ENCODE measurements around the gene FAM234B. TPM values are rescaled to one million over a fixed set of nuclear protein-coding genes. Genes with fewer than 3 reads are reported as not detected.

FAM234B gene
- total and polyA plus RNA-seq, 4 donors, result 17.2 to 43.7 (median 36.7) TPM

- no peak for DNase-seq (ENCODE audit: low read depth in 4 of 6, low spot score in 6 of 6)
- no peaks in the 10 kb centered on the region for H3K36me3 ChIP-seq (ENCODE audit: control insufficient read depth, insufficient read depth, low read length)
- peaks cover 5% of the 10 kb centered on the region for H3K4me1 ChIP-seq (ENCODE audit: control insufficient read depth, insufficient read depth, low read length)
- no peaks in the 10 kb centered on the region for H3K9me3 ChIP-seq (ENCODE audit: control insufficient read depth, insufficient read depth, low read length)
- no peaks in the 10 kb centered on the region for H3K27me3 ChIP-seq (ENCODE audit: control insufficient read depth, insufficient read depth, low read length)
- no peak overlapping the region for H3K27ac ChIP-seq (ENCODE audit: low read depth, low read length)
- WGBS (ENCODE audit: insufficient coverage), result no CpG with 5 or more reads among the region's 3 CpGs
- H3K4me3 ChIP-seq (ENCODE audit: low read depth, low read length), result no peak overlapping the region
Observed at GRCh38 chr12:13094367-13094766, 50.2 kb downstream of the FAM234B start.

GRCh38 chr12:13095266-13095995 is 51.2 kb downstream of the FAM234B start:
- peak in 2 of 6 donors; percentile 35 to 38 for DNase-seq (ENCODE audit: low read depth in 4 of 6, low spot score in 6 of 6)

DNA sequence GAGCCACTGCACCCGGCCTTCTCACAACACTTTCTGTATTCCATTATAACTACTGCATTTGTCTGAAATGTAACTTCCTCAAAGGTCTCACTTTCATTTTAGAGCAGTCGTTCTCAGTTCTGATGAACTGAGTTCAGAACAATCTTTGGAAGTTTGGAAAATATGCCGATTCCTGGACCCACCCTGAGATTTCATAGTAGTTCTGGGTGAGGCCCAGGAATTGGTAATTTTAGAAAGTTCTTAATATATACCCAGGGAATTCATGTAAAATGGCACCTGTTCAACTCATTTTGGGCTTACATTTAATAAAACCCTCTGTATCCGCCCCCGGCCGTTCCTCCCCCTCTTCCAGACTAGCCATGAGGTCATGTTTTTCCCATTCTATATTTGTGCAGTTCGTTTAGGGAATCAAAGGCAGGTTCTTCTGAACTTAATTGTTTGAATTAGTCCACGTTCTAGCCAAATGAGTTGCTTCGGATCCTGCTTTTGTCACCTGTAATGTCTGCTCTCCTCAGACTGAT is 53.4 kb downstream of the FAM234B start:
- Histone ChIP-seq H3K9me3 (ENCODE audit: control insufficient read depth, insufficient read depth, low read length) (no peaks in the 10 kb centered on the region), H3K27ac (ENCODE audit: low read depth, low read length) (peak overlapping the region; percentile 54), H3K27me3 (ENCODE audit: control insufficient read depth, insufficient read depth, low read length) (no peaks in the 10 kb centered on the region), H3K4me3 (ENCODE audit: low read depth, low read length) (no peak overlapping the region), H3K4me1 (ENCODE audit: control insufficient read depth, insufficient read depth, low read length) (peaks cover 23% of the 10 kb centered on the region), H3K36me3 (ENCODE audit: control insufficient read depth, insufficient read depth, low read length) (no peaks in the 10 kb centered on the region)
- DNase-seq (ENCODE audit: low read depth in 4 of 6, low spot score in 6 of 6), result no peak
- 44% methylated on average over 2 of the region's 9 CpGs for WGBS (ENCODE audit: insufficient coverage)

More at GRCh38 chr12:13095266-13095995, 51.2 kb downstream of the FAM234B start:
- no peaks in the 10 kb centered on the region for H3K9me3 ChIP-seq (ENCODE audit: control insufficient read depth, insufficient read depth, low read length)
- no peaks in the 10 kb centered on the region for H3K36me3 ChIP-seq (ENCODE audit: control insufficient read depth, insufficient read depth, low read length)
- no peaks in the 10 kb centered on the region for H3K27me3 ChIP-seq (ENCODE audit: control insufficient read depth, insufficient read depth, low read length)
- no peak overlapping the region for H3K4me3 ChIP-seq (ENCODE audit: low read depth, low read length)
- no peak overlapping the region for H3K27ac ChIP-seq (ENCODE audit: low read depth, low read length)
- WGBS (ENCODE audit: insufficient coverage), result 56% methylated on average over 1 of the region's 8 CpGs
- H3K4me1 ChIP-seq (ENCODE audit: control insufficient read depth, insufficient read depth, low read length), result peaks cover 12% of the 10 kb centered on the region

DNA sequence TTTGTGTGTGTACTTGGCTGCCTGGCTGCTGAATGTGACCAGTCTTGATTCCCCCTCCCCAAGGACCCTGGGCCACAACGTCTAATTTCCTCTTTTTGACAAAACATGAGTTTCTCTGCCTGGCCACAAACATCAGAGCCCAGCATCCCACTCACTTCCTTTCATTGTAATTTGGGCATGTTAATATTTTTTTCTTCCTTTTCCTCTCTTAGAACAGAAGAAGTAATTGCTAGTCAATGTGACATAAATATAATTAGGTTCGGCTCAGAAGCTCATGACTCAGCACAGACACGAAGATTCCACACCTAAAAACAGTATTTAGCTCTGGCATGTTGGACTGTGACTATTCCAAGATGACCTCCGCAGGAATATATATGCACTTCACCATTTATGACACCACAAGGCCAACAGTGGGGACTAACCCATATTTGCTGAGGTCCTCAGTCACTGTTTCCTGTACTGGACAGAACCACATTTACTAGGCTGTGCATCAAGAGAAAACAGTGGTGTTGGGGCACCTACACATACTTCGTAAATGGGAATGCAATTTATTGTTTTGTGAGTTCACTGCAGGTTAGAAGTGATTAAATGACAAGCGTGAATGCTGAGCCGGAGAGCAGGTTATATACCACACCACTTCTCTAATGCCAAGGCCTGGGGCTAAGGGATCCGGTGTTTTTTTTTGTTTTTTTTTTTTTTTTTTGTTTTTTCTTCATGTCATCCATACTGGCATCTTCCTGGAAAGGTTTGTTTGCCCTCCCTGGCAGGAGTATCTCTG is 55.1 kb downstream of the FAM234B start:
- DNase-seq (ENCODE audit: low read depth in 4 of 6, low spot score in 6 of 6), result no peak
- H3K36me3 ChIP-seq (ENCODE audit: control insufficient read depth, insufficient read depth, low read length), result no peaks in the 10 kb centered on the region
- peaks cover 22% of the 10 kb centered on the region for H3K4me1 ChIP-seq (ENCODE audit: control insufficient read depth, insufficient read depth, low read length)
- H3K27ac ChIP-seq (ENCODE audit: low read depth, low read length), result peak overlapping the region; percentile 54
- no peaks in the 10 kb centered on the region for H3K27me3 ChIP-seq (ENCODE audit: control insufficient read depth, insufficient read depth, low read length)
- H3K9me3 ChIP-seq (ENCODE audit: control insufficient read depth, insufficient read depth, low read length), result no peaks in the 10 kb centered on the region
- no peak overlapping the region for H3K4me3 ChIP-seq (ENCODE audit: low read depth, low read length)
- WGBS (ENCODE audit: insufficient coverage), result 83% methylated on average over 1 of the region's 8 CpGs

DNA sequence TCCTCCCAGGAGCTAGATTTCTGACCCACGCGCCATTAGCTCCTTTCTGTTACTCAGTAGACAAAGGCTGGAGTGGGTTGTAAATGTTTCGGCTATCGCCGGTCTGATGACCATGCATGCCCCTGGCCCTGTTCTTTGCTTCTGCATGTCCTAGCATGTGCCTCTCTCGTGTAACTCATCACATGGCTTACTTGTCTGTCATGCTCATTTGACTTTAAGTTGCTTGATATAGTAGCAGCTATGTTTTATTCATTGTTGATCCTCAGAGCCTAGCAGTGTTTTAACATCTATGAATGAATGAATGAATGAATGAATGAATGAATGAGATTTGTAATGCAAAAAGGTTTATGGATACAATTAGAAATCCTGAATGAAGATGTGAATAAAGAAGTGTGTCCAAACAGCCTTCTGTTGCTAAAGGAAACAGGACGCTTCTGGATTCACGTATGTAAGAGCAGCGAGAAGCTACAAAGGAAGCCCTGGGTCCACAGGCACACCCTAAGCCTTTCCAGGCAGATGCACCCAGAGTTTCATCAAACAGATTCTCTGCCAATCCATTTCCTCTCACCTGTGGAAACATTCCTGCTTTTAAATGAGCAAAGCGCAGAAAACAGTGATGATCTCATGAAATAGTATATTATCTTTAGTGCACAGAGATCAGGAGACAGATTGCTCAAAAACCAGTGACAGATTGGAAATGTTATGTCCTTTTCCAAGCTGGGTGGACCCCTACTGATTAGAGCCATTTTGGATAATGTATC is 55.8 kb downstream of the FAM234B start:
- peak in 2 of 6 donors; percentile 32 to 51 for DNase-seq (ENCODE audit: low read depth in 4 of 6, low spot score in 6 of 6)
- Histone ChIP-seq H3K9me3 (ENCODE audit: control insufficient read depth, insufficient read depth, low read length) (no peaks in the 10 kb centered on the region), H3K4me1 (ENCODE audit: control insufficient read depth, insufficient read depth, low read length) (peaks cover 22% of the 10 kb centered on the region), H3K27ac (ENCODE audit: low read depth, low read length) (peak overlapping the region; percentile 91), H3K4me3 (ENCODE audit: low read depth, low read length) (peak overlapping the region; percentile 53), H3K36me3 (ENCODE audit: control insufficient read depth, insufficient read depth, low read length) (no peaks in the 10 kb centered on the region), H3K27me3 (ENCODE audit: control insufficient read depth, insufficient read depth, low read length) (no peaks in the 10 kb centered on the region)
- 63% methylated on average over 4 of the region's 10 CpGs for WGBS (ENCODE audit: insufficient coverage)

- H3K36me3 ChIP-seq (ENCODE audit: control insufficient read depth, insufficient read depth, low read length), result no peaks in the 10 kb centered on the region
- no peaks in the 10 kb centered on the region for H3K27me3 ChIP-seq (ENCODE audit: control insufficient read depth, insufficient read depth, low read length)
- peaks cover 22% of the 10 kb centered on the region for H3K4me1 ChIP-seq (ENCODE audit: control insufficient read depth, insufficient read depth, low read length)
- 5% methylated on average over 6 of the region's 6 CpGs for WGBS (ENCODE audit: insufficient coverage)
- peak overlapping the region; percentile 53 for H3K4me3 ChIP-seq (ENCODE audit: low read depth, low read length)
- no peak for DNase-seq (ENCODE audit: low read depth in 4 of 6, low spot score in 6 of 6)
- peak overlapping the region; percentile 91 for H3K27ac ChIP-seq (ENCODE audit: low read depth, low read length)
- no peaks in the 10 kb centered on the region for H3K9me3 ChIP-seq (ENCODE audit: control insufficient read depth, insufficient read depth, low read length)
Observed at GRCh38 chr12:13100605-13100881, 56.4 kb downstream of the FAM234B start.

DNA sequence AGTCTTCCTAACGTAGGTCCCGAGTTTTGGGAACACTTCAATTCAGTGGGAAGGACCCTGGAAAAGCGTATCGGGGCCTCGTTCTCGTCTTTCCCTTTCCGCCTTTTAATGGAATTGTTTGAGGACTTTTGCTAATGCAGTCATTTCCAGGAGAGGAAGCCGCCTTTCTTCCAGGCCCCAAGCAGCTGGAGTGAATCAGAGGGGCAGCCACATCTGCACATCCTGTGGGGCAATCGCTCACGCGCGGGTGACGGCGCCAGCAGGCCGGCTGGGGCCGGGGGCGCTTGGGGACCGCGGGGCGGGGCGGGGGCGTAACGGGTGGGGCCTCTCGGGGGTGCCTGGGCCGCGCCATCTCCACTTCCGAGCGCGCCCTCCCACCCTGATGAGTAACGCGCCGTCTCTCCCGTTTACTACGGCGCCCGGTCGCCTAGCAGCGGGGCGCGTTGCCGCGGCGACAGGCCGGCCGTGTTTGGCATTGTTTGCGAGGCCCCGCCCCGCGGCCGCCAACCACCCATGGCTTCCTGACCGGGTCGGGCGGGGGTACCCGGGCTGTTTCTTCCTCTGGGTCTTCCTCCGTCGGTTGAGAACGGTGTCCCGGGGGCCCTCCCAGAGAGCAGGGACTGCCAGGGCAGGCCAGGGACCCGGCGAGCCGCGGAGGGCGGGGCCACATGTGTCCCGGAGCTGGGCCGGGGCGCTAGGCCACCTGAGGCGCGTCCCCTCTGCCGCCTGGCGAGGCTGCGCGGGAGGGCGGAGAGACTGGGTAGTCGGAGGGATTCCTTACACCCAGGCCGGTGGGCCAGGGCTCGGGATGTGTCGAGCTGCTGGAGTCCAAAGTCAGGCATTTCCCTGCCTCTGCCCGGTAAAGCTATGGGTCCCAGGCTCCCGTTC is 56.9 kb downstream of the FAM234B start:
- H3K27me3 ChIP-seq (ENCODE audit: control insufficient read depth, insufficient read depth, low read length), result no peaks in the 10 kb centered on the region

DNA sequence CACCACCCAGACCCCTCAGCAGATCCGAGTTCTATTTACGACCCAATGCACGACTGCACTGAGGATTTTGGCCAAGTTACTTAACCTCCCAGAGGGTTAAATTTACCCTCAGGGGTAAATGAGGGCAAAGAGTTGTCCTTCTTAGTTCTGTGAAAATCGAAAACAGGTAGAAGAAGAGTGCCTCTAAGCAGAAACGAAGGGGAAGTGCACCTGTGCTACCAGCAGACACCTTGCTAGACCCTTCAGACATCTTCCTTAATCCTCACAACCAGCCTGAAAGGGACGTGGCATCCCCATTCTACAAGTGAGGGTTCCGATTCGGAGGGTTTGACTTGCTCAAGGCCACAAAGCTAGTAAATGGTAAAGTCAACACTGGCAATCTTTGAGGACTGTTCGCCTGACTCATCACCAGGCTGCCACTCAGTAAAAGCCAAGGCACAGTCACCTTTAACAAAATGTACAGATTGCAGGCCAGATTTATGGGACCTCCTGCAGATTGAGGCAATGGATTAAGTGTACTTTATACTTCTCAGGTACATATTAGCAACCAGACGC is 57.7 kb downstream of the FAM234B start:
- Histone ChIP-seq H3K27me3 (ENCODE audit: control insufficient read depth, insufficient read depth, low read length) (no peaks in the 10 kb centered on the region), H3K4me3 (ENCODE audit: low read depth, low read length) (peak overlapping the region; percentile 53), H3K36me3 (ENCODE audit: control insufficient read depth, insufficient read depth, low read length) (no peaks in the 10 kb centered on the region), H3K4me1 (ENCODE audit: control insufficient read depth, insufficient read depth, low read length) (peaks cover 22% of the 10 kb centered on the region), H3K27ac (ENCODE audit: low read depth, low read length) (peak overlapping the region; percentile 91), H3K9me3 (ENCODE audit: control insufficient read depth, insufficient read depth, low read length) (no peaks in the 10 kb centered on the region)
- 85% methylated on average over 4 of the region's 10 CpGs for WGBS (ENCODE audit: insufficient coverage)
- peak in 1 of 6 donors; percentile 24 for DNase-seq (ENCODE audit: low read depth in 4 of 6, low spot score in 6 of 6)

More for the DNA sequence above, 56.9 kb downstream of the FAM234B start:
- Histone ChIP-seq H3K36me3 (ENCODE audit: control insufficient read depth, insufficient read depth, low read length) (no peaks in the 10 kb centered on the region), H3K4me3 (ENCODE audit: low read depth, low read length) (peak overlapping the region; percentile 53), H3K27ac (ENCODE audit: low read depth, low read length) (peak overlapping the region; percentile 91), H3K4me1 (ENCODE audit: control insufficient read depth, insufficient read depth, low read length) (peaks cover 22% of the 10 kb centered on the region), H3K9me3 (ENCODE audit: control insufficient read depth, insufficient read depth, low read length) (no peaks in the 10 kb centered on the region)
- DNase-seq (ENCODE audit: low read depth in 4 of 6, low spot score in 6 of 6), result peak in 5 of 6 donors; percentile 67 to 95 (median 78)
- under 1% methylated on average over 79 of the region's 79 CpGs for WGBS (ENCODE audit: insufficient coverage)

All from spinal cord (tissue), 10 donors.